Fibroblast of skin of right biceps (primary cell): ENCODE results near the gene F2.
A peak's percentile ranks its signal among the peaks of the same experiment; 100 is the strongest.
"Not testable (repeated sequence)": the region's sequence is repeated elsewhere in the genome, so short reads cannot be mapped to it uniquely, and the experiment has no call there.

Experiments used
- DNase-seq: peaks from one replicate; pipeline ENCODE4 v3.0.0-alpha.2; 2013

F2 gene

DNA sequence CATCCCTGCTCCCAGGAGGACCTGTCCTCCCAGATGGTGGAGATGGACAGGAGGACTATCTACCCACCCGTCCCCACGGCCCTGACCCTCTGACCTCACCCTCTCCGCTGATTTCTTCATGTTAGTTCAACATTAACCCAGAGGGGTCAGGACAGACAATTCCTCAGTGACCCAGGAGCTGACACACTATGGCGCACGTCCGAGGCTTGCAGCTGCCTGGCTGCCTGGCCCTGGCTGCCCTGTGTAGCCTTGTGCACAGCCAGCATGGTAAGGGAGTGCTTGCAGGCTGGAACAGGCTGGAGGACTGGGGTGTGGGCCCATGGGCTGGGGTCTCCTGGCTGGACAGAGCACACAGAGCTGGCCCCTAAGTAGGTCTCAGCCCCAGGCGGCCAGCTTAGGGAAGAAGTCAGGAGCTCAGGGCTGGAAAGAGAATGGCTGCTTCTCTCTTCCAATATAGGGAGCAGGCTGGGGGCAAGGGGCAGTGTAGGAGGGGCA, at the start of gene F2:
Gene F2, plus strand, starts transcription at position 166 of the 495 bp plus-strand sequence. Its CDS starts 23 bp downstream, at position 189.
- DNase-seq, result no peak

DNA sequence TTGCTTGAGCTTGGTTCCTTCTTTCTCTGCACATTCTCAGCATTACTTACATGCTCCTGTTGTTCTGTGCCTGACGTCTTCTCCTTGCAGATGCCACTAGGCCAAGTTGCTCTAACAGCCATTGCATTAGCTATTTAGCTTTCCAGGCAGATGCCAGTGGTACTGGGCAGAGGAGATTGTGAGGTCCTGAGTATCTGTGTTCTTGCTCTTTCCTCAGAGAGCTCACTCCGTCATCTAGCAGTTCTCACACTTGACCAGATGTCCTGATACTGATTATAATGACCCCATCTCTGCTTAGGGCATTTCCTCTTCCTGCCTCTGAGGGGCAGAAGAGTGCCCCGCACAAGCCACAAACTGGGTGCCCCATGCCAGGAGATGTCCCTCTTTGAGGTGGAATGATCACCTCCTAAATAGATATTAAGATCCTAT, 49.3 kb upstream of the F2 start:
- no peak for DNase-seq

DNA sequence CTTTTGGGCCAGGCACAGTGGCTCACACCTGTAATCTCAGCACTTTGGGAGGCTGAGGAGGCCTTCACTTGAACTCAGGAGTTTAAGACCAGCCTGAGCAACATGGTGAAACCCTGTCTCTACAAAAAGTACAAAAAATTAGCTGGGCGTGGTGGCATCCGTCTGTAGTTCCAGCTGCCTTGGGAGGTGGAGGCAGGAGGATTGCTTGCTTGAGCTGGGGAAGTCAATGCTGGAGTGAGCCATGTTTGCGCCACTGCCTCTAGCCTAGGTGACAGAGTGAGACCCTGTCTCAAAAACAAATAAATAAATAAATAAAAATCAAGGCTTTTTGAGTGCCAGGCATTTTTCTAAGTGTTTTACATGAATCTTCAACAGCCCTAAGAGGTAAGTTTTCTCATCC, 48.5 kb upstream of the F2 start:
- not testable (repeated sequence) for DNase-seq

DNA sequence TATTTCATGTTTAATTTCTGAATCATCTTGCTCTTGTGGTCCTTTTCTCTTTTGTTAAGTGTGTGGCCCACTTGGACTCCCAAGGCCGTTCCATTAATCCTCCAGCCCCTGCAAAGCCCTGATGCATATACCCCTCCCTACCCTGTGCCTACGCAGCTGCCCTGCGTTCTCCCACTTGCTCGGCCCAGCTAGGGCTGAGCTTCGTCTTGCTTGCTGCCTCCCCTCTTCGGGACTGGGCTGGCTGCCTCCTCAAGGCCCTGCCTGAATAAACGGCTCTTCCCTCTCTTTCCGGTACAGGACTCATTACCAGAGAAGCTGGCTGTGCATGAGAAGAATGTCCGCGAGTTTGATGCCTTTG, 47.1 kb upstream of the F2 start:
- no peak for DNase-seq

DNA sequence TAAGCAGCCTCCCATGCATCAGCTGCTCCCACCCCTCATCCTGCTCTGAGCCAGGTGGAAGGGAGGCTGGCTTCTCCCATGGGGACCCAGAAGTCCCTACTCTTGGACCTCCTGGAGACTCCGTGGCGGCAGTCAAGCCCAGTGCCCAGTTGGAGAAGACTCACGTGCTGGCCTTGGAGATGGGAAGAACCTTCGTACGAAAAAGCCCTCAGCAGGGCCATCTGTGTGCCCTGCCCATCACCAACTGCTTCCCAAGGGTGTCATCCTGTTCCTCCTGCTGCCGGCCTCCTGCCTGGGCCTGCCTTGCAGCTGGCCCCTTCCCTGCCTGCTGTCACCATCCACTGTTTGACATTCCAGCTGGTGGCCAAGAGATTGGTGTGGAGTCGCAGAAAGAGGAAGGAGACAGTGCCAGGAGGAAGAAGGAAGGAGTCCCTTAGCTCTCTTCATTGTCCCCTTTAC, 46.6 kb upstream of the F2 start:
- DNase-seq, result no peak

DNA sequence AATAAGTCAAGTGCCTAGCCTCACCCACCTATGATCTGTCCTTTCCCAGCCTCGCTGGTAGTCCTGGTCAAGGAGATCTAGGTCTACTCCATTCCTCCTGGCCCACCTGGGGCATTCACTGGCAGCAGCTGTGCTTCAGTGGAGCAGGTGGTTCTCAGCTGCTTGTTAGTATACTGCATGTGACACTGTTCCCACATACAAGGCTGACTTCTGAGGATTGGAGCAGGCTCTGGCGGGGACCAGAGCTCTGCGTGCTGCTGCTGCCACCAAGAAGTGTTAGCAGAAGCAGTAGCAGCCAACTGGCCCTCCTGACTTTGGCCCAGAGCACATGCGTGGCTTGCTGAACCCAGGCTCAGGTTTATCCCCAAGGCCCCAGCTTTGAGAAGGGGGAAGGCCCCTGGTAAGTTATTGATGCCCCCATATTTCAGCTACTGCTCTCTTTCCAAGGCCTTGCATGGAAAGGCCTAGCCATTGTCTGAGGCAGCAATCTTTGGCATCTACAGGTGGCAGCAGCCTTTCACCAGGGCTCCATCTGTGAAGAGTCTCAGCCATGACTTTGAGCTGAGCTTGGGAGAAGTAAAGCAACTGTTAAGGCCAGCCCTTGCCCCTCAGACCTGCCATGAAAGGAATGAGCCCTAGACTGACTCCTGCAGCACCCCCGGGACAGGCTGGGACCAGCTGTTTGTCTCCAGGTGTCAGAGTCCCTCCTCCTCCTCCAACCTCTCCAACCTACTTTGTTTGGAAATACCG, 45.1 kb upstream of the F2 start:
- DNase-seq, result no peak

DNA sequence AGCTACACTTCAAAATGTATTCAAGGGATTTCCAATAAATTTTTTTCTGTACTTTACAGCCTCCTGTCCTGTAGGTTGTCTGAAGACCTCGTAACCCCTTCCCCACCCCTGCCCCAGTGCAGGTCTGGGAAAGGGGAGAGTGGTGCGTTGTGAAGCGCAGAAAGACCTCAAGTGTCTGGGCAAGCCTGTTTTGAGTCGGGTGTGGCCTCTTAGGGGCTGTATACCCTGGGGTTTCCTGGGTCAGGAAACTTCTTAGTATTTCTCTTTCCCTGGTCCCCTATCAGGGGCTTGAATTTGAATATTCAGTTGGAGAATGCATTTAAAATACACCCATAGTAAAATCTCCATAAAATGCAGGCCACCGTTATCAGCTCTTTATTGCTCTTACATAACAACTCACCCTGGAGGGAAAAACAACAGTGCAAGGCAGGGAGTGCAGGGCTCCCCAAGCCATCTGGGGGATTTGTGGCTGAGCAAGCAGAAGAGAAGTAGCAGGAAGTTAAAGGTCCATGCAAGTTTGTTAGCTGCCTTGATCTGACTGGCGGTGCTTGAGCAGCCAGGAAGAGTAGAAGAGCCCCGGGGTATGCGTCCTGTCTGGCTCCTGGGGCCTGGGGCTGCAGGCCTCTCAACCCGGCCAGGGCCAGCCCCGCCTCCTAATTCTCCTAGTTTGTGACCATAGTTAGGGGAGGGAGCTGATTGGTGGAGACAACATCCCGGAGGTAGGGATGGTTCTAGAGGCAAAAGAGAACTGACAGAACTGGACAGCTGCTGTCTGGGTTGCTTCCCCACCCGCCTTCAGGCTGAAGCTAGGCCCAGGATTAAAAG, 44.3 kb upstream of the F2 start:
- no peak for DNase-seq

DNA sequence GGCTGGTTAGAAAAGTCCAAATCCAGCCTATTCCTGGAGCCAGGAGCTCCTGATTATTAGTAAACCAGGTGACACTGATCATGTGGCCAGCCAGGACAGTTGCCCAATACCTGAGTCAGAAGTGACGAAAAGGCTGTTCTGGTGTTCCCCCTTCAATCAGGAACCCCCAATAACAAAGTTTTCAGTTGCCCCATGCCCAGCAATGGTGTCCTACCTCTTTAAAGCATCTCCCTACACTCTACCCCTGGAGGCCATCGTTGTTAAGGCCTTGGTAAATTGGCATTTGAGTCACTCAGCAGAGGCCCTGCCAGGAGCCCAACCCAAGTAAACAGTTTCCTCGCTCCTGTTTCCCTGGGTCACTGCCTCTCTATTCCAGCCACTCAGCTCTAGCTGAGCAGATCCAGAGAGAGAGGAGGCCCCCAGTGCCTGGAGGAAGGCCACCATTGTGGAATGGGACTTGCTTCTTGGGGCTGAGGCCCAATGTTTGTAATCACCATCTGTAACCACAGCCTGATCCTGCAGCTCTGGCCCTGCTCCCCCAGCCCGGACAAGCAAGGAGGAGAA, 43.6 kb upstream of the F2 start:
- DNase-seq, result peak; percentile 28

DNA sequence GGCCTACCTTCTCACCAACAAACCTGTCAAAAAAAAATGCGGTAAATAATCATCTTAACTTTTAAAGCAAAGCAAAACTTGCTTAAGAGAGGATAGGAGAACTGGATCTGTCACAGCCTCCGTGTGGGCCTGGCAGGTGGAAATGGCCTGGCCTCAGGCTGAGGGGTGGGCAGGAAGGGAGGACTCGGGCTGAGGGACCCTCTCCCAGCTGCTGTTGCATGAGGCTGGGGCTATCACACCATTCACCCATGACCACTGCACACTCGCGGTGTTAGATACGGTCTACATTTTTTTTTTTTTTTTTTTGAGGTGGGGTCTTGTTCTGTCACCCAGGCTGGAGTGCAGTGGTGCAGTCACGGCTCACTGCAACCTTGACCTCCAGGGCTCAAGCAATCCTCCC, 43.1 kb upstream of the F2 start:
- no peak for DNase-seq

DNA sequence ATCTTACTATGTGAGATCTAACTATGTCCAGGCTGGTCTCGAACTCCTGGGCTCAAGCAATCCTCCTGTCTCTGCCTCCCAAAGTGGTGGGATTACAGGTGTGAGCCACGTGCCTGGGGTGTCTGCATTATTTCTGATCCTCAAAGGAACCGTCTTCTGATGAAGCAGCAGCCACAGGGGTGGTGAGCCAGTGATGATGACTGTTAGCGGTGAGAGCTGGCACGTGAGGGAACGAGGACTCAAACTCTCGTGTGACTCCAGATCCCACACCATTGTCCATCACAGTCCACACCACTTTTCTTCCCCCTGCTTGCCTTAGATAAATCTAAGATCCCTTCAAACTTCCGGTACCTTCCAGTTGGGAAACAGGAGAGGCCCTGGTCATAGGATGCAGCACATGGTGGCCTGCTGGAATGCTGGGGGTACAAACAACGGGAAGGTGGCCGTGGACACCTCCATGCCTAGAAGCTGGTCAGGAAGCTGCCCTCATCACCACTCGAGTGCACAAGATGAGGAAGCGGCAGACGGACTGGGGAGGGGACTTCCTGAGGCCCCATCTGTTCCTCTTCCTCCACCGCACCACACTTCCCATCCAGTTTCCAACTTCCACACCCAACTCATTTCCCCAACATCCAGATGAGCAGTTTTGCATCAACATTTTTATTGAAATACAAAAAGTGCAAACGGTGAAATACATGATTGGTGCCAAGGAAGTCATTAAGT, 42.4 kb upstream of the F2 start:
- DNase-seq, result no peak

DNA sequence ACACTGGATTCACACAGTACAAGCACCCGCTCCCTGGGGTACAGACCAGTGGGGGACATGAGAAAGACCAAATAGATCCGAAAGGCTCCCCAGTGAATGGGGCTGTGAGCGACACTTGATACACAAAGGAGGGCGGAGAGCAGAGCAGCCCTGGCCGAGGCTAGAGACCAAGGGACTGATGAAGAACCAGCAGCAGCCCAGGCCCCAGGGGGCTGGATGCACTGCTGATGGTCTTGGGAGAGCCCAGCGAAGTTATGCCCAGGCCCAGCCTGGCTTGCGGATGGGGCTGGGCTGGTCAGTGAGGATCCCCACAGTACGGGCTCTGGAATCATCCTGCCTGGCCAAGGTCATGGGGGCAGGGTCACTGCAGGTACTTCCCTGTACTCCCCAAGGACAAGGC, 41.8 kb upstream of the F2 start:
- no peak for DNase-seq

DNA sequence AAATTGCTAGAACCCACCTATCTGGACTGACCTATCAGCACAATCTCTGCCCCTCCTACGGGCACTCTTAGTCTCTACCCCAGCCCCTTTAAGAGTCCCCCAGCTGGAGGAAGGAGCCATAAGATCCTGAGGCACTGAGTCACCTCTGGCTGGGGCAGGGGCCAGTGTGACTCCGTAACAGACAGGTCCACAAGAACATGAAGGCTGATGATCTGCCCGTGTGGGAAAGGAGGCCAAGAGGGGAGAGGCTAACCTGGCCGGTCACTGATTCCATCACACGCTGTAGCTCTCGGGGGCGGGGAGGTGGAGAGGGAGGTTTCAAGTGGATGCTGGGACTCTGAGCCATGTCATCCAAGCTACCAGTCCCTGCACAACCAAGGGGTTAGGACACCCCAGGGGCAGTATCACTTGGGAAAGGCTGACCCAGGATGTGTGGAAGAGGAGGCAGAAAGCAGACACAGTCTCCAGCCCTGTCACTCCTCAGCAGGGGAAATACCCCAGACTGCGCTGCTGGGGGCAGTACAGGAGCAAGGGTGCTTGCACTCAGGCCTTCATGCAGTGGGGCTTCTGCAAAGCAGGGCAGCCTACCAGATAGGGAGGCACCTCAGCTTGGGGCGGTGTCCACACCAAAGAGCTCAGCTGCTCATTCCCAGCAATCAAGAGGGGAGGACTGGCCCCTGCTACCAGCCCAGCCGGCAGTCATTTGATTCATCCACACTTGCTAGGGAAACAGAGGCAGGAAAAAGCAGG, 40.8 kb upstream of the F2 start:
- no peak for DNase-seq

DNA sequence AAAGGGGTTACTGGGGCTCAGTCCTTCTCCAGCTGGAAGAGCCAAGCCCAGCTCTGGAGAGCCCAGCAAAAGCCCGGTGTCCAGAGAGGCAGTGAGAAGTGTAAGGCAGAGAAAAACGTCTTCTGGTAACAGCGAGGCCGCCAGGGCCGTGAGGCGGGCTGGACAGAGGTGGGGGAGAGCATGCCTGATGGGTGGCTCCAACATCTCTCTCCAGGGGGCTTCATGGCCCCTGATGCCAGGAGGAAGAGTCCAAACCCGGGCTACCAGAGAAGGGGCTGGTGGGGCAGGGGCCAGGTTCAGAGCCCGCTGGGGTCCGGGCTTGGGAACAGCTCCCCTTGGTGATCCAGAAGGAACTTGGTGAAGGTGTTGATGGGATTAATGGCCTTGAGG, 40.3 kb upstream of the F2 start:
- no peak for DNase-seq

DNA sequence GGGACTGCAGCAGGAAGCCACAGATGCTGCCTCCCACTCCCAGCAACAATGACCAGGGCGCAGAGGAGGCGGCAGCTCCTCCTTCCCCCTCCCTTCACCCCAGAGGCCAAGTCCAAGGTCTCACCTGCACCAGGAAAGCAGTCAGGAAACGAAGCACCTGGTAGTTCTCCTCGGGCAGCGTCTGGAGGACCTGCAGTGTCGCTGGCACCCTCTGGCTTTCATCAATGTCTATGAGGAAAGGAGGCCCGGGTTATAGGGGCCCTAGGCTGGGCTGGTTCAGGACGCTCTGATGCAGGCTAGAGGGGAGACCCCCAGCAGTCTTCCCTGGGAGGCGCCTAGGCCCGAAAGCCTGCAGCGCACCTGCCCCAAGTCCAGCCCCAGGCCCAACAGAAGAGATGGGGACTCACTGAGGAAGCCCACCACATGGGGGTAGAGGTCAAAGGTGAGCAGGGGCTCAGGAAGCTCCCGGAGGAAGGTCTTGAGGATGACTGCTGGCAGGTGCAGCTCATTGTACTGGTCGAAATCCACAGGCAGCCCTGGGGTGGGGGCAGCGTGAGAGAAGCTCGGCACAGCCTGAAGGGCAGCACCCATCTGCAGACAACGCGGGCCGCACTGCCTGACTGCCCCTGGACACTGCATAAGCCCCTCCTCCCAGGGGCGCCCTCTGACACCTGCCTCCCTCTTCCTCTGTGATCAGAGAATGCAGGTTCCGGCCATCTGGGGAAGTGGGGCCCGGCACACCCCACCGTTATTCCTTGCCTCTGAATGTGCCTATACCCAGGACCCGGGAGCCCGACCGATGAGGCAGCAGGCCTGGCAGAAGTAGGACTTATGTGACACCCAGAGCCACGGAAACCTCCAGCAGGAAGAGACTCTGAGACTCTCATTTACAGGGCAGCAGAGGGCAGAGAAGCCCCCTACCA, 39.5 kb upstream of the F2 start:
- no peak for DNase-seq

DNA sequence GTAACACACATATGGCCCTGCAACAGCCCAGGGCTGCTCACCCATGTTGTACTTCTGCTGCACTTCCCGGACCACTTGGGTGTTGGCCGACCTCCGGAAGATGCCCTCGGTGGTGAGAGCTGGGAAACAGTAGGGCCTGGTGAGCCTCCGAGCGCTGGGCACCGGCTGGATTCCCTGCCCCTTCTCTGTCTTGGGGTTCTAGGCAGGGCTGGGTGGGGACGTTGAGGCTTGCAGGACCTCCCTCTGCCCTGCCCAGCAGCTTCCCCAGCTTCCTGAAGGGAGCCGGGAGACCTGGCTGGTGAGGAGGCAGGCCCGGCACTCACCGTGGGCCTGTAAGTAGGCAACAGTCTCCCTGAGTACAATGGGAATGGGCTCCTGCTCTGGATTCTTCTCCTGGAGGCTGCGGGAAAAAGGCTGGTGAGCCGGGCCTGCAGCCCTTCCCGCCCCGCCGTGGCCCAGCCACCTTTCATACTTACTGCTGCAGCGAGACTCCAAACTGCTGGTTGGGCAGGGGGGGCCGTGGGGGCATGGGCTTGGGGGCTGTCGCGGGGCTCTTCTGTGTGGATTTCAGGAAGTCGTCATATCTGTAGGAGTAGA, 38.8 kb upstream of the F2 start:
- no peak for DNase-seq

DNA sequence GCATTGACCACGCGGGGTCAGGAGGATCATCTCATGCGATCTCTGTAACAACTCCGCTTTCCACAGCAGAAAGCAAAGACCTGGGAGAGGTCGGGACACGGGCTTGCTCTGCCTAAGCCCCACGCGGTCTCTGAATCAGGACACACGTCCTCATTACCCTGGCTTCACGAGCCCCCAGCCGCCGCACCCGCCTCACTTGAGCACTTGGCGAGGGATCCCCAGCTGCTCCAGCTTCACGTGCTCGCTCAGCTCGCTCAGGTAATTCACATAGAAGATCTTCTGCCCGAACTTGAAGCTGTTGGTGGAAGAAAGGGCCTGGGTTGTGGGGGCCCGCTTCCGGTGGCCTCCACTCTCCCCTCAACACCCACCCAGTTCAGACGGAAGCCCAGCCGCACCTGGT, 38.2 kb upstream of the F2 start:
- no peak for DNase-seq

DNA sequence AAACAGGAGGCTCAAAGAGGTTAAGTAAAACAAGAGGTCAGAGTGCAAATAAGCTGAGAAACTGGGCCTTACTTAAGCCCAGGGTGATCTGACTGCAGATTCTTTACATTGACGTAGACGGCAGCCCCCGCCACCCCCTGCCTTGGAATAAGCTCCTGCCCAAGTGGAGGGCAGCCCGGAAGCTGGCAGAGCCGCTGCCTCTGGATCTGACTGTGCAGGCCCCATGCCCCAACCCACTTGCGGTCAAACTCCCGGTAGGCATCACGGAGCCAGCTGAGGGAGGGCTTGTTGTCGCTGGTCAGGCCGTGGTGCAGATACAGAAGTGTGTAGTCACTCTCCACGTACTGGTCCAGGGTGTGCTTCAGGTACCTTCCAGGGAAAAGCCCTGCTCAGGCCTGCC, 37.2 kb upstream of the F2 start:
- no peak for DNase-seq

DNA sequence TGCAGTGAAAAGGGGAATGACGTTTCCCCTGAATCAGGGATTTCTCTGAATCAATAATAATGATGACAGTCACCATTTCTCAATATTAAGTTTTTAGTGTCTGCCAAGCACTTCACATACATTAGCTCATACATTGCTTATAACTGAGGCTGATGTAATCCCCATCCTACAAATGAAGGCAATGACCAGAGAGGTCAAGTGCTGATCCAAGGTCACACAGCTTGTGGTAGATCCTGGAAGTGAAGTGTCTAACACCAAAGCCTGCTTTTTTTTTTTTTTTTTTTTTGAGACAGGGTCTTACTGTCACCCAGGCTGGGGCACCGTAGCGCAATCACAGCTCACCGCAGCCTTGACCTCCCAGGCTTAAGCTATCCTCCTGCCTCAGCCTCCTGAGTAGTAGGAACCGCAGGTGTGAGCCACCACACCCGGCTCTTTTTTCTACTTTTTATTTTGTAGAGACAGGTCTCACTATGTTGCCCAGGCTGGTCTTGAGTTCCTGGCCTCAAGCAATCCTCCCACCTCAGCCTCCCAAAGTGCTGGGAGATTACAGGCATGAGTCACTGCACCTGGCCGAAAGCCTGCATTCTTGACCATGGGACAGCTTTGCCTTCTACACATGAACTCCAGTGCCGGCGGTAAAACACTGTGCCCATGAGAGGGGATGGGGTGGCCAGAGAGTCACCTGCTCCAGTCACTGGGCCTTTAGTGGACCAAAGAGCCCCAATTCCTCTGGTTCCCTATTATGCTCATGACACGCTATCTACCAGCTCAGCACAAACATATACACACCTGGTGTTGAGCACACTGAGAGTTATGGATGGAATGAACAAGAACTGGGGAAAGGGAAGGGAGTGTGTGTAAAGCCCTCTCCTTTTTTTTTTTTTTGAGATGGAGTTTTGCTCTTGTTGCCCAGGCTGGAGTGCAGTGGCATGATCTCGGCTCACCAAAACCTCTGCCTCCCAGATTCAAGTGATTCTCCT, 36.0 kb upstream of the F2 start:
- no peak for DNase-seq

DNA sequence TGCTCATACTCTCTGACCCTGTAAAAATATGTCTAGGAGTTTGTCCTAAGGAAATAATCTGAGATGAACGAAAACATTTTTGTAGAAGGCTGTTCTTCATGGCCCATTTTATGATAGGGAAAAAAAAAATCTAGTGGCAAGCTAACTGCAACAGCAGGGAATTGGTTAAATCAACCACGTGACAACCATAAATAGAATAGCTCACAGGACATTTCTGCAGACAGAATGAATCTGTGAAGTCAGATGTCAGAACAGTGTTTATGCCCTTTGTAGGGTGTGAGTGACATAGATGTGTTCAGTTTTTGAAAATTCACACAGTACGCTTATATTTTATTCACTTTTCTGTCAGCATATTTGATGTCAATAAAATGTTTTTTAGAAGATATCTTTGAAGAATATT, 34.6 kb upstream of the F2 start:
- DNase-seq, result no peak
